GM19043 (cell line): ENCODE data around the gene TIMM44.
"Not testable (repeated sequence)": the region's sequence is repeated elsewhere in the genome, so short reads cannot be mapped to it uniquely, and the experiment has no call there.

ENCODE experiments used
- ATAC-seq: cut with Tn5 transposase; IDR thresholded peaks from one replicate; pipeline ENCODE4 v1.9.1; 2021; ENCODE audit warnings: low read depth; ENCODE audit not compliant: unreplicated experiment

TIMM44 gene

GRCh38 chr19:7977021-7977722 lies 33.7 kb upstream of the TIMM44 start:
- no peak for ATAC-seq

DNA sequence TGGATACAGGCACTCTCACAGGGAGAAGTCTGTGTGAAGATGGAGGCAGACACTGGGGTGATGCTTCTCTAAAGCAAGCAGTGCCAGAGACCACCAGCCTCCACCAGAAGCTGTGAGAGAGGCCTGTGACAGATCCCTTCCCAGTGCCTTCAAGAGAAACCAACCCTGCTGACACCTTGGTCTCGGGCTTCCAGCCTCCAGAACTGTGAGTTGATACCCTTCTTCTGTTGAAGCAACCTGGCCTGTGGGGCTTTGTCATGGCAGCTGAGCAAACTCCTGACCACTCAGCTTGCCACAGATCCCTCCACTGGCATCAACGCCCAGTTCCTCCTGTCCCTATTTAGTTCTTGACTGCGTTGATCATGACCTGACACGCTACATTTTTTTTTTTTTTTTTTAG lies 33.0 kb upstream of the TIMM44 start:
- ATAC-seq, result no peak

DNA sequence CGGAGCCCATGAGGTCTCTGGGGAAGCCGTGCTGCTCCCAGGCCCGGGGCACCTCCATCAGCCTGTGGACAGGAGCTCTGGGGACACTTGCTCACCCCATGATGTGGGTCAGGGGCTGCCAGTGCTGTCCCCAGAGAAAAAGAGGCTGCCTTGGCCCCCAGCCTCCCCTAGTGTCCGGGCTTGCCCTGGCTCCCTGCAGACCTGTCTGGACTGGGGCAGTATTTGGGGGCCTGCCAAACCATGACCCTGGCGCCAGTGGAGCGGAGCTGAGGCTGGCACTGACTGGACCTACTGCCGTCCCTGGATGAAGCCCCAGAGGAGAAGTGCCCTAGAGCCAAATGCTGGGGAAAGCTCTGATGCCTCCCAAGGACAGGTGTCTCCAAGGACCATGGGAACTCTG lies 31.6 kb upstream of the TIMM44 start:
- no peak for ATAC-seq

DNA sequence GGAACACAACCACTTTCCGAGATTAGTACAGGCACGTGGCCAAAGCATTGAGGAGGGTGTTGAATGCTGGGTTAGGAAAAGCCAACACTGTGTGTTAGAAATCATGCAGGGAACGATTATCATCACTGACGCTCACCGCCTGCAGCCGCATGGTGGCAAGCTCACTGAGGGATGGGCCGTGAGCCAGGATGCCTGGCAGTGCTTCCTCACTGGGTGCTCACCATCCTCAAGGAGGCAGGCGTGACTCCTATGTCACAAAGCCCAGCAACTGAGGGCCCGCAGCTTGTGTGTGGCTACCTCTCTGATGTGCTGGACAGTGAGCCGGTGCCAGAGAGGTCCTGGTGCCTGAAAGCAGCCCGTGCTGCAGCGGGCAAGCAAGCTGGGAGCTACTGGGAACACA lies 30.4 kb upstream of the TIMM44 start:
- no peak for ATAC-seq

- no peak for ATAC-seq
These were observed 28.4 kb upstream of the TIMM44 start for GRCh38 chr19:7971553-7972520.

DNA sequence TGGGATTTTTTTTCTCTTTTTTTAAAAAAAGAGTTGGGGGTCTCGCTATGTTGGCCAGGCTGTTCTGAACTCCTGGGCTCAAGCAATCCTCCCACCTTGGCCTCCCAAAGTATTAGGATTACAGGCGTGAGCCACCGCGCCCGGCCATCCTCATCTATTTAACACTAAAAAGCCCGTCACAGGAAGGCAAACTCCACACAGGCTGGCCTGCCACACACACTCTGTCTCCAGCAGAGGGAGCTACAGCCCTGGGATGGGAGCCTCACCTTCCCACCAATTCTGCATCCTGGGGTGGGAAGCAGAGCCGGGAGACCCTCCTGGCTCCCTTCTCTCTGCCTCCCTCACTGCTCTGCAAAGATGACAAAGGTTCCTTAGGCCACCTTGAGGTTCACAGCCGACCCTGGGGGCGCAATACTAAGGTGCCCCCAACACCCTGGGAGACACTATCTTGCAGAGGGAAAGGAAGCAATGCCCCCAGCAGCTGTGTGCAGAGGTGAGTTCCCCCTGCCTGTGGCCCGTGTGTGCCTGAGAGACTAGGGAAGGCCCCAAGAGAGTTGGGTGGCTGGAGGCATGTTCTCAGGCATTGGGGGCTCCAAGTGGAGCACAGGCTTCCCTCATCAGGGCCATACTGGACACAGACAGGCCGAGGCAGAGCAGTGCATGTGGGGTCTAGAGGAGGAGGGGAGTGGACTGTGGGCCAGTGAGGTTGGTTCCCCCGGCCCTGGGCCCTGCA lies 27.4 kb upstream of the TIMM44 start:
- no peak for ATAC-seq

DNA sequence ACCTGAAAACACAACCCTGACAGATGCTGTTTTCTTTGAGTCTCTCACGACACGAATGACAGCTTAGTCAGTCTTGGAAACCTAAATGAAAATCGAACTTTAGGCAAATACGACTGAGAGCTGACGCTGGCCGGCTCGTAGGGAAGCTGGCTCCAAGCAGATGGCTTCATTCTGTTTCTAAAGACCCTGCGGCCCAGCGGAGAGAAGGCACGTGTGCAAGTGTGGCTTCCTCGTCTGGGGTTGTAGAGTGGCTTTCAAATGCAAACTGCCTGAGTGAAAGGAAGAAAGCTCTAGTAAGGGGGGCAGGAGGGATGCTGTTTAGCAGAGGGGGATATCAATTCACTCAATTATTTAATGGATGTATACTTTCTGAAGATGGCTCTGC lies 26.1 kb upstream of the TIMM44 start:
- no peak for ATAC-seq

- no peak for ATAC-seq
These were observed 25.5 kb upstream of the TIMM44 start for GRCh38 chr19:7968796-7969554.

DNA sequence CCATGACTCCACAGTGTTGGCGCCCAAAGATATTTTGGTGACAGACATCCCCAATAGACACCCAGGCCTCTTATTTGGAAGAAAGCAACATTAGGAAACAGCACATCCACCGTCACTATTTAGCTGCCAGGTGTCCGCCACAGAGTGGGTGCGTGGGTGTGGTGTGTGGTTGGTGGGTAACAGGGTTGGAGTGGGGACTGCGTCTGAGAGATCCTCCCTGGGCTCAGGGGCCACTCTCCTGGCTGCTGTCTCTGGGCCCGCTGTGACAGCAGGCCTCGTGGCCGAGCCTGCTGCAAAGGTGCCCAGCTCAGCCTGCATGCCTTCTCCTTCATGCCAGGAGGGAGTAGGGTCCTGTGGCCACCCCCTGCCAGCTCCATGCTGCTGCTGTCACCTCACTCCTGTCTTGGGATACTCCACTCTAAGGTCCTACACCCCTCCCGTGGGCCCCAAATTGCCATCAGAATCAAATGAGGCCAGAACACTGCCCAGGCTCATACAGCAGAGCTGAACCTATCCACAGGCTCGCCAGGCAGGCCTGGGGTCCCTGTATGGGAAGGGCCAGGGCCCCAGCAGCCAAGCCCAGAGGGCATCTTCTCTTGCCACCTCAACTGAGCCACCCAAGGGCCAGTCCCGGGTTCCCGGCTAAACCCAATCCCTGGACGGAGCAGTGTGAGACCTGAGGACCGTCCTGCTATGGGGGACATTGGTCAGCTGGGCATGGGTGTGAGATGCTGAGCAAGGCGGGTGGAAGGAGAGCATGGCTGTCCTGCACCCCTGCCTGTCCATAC lies 24.7 kb upstream of the TIMM44 start:
- ATAC-seq, result no peak

GRCh38 chr19:7965921-7966665 lies 22.6 kb upstream of the TIMM44 start:
- ATAC-seq, result no peak

GRCh38 chr19:7965259-7965841 lies 21.9 kb upstream of the TIMM44 start:
- ATAC-seq, result no peak

DNA sequence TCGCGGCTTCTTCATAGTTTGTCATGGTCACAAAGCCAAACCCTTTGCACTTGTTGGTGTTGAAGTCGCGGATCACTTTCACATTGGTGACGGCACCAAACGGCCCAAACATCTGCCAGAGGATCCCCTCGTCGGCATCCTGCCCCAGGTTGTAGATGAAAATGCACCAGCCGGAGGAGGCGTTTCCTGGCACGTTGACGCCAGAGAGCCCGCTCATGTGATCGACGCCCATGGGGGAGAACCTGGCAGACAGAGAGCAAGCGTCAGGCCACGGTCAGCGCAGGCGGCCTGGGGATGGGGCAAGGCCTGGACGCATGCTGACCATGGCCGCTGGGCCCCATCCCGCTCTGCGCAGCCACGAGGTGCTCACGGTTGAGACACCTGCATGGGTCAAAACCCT lies 20.1 kb upstream of the TIMM44 start:
- no peak for ATAC-seq

- no peak for ATAC-seq
These were observed 19.3 kb upstream of the TIMM44 start for GRCh38 chr19:7962644-7963268.

GRCh38 chr19:7961920-7962626 lies 18.6 kb upstream of the TIMM44 start:
- ATAC-seq, result no peak

- ATAC-seq, result not testable (repeated sequence)
These were observed 17.6 kb upstream of the TIMM44 start for GRCh38 chr19:7961082-7961481.

DNA sequence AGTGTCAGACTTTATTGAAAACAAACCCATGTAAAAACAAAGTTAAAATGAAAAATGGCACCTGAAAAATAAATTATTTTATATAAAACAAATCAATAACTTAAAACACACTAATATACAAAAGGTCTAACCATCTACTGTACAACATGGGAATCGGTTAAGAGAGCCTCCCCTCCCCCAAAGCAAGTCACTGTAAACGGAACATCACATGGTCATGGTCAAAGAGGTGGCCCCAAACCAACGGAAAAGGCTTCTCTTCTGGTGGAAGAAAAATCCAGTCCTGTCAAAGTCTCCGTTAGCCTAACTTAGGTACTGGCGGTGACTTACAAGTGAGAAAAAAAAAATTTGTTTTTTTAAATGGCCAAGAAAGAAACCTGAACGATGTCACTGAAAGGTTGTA lies 15.7 kb upstream of the TIMM44 start:
- ATAC-seq, result no peak

GRCh38 chr19:7955696-7956095 lies 12.2 kb upstream of the TIMM44 start:
- no peak for ATAC-seq

DNA sequence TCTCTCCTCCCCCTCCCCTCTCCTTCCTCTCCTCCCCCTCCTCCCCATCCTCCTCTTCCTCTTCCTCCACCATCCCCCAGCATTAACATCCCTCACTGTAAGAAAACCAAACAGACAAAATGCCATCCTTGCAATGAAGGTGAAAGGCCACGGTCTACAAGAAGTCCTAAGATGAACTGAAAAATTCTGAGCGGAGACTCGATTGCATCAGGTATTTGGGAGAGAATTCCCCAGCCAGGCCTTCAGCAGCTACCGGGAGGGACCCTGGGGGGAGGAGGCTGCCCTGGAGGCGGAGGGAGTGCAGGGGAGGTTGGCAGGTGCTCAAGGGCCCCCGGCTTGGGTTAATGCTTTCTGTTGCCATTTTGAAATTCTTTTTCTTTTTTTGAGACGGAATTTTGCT lies 10.1 kb upstream of the TIMM44 start:
- ATAC-seq, result no peak
